WTC11 (cell line): ENCODE data around the gene ESX1. TPM values are rescaled to one million over a fixed set of nuclear protein-coding genes. Genes with fewer than 3 reads are reported as not detected.
A peak's percentile ranks its signal among the peaks of the same experiment; 100 is the strongest.

Experiments
- ATAC-seq: fragments of 200-7000 bp; cut with Tn5 transposase; 2 replicates; pipeline ENCODE4 v1.10.0; 2021; ENCODE audit warnings: mild to moderate bottlenecking, moderate library complexity
- CTCF ChIA-PET: fragments of 300-600 bp; sonication (Branson Sonifier 250); formaldehyde crosslinking; loops from one replicate; lab custom pipeline; 2021; ENCODE audit warnings: antibody characterized with exemption; lab: Charles Lee
- POLR2A ChIA-PET: fragments of 350-600 bp; sonication (Branson Sonifier 250); formaldehyde crosslinking; loops from one replicate; lab custom pipeline; 2021; ENCODE audit warnings: antibody characterized with exemption; lab: Charles Lee
- DNase-seq: peaks from one replicate; pipeline ENCODE4 v3.0.0; 2021; ENCODE audit warnings: low spot score
- H3K27ac Mint-ChIP-seq: 2 replicates; pipeline ENCODE4 v1.8.0; 2021; ENCODE audit warnings: mixed read lengths
- H3K27me3 Mint-ChIP-seq: 2 replicates; pipeline ENCODE4 v1.8.0; 2021; ENCODE audit warnings: low read depth, mild to moderate bottlenecking, moderate library complexity, mixed read lengths
- H3K36me3 Mint-ChIP-seq: 2 replicates; pipeline ENCODE4 v1.8.0; 2021; ENCODE audit warnings: mixed read lengths
- H3K4me1 Mint-ChIP-seq: 2 replicates; pipeline ENCODE4 v1.8.0; 2022; ENCODE audit warnings: mixed read lengths
- H3K4me3 Mint-ChIP-seq: 2 replicates; pipeline ENCODE4 v1.8.0; 2021; ENCODE audit warnings: mild to moderate bottlenecking, moderate library complexity, mixed read lengths
- H3K9me3 Mint-ChIP-seq: 2 replicates; pipeline ENCODE4 v1.8.0; 2021; ENCODE audit warnings: mixed read lengths
- CDX4 ChIP-seq: fragments of 250-450 bp; sonication (Bioruptor Pico); IDR thresholded peaks from 2 replicates; pipeline ENCODE4 v1.9.0; 2021; ENCODE audit warnings: moderate library complexity, mild to moderate bottlenecking, inconsistent platforms, borderline replicate concordance
- CREM ChIP-seq: sonication (generic); formaldehyde crosslinking; IDR thresholded peaks from 2 replicates; pipeline ENCODE4 v1.8.1; 2022; ENCODE audit warnings: mild to moderate bottlenecking, missing genetic modification reagents, moderate library complexity
- ELF4 ChIP-seq: sonication (generic); formaldehyde crosslinking; IDR thresholded peaks from 2 replicates; pipeline ENCODE4 v1.8.1; 2022; ENCODE audit warnings: low read depth, mild to moderate bottlenecking, moderate library complexity, missing genetic modification reagents
- FOXJ3 ChIP-seq: sonication (generic); formaldehyde crosslinking; IDR thresholded peaks from 2 replicates; pipeline ENCODE4 v1.9.0; 2021; ENCODE audit warnings: missing genetic modification reagents, mild to moderate bottlenecking, borderline replicate concordance
- GTF2I ChIP-seq: fragments of 250-450 bp; sonication (Bioruptor Pico); conservative IDR thresholded peaks from 2 replicates; pipeline ENCODE4 v1.4.0; 2021; ENCODE audit warnings: mild to moderate bottlenecking
- KAT7 ChIP-seq: sonication (generic); formaldehyde crosslinking; IDR thresholded peaks from 2 replicates; pipeline ENCODE4 v1.8.1; 2023; ENCODE audit warnings: missing genetic modification reagents, mild to moderate bottlenecking, borderline replicate concordance
- MYBL2 ChIP-seq: sonication (generic); formaldehyde crosslinking; IDR thresholded peaks from 2 replicates; pipeline ENCODE4 v1.8.1; 2023; ENCODE audit warnings: mild to moderate bottlenecking, moderate library complexity, missing genetic modification reagents
- NFATC4 ChIP-seq: fragments of 250-450 bp; sonication (Bioruptor Pico); IDR thresholded peaks from 2 replicates; pipeline ENCODE4 v1.9.0; 2021; ENCODE audit warnings: mild to moderate bottlenecking
- NR3C1 ChIP-seq: sonication (generic); formaldehyde crosslinking; conservative IDR thresholded peaks from 2 replicates; pipeline ENCODE4 v1.8.1; 2023; ENCODE audit warnings: low read depth, mild to moderate bottlenecking, missing genetic modification reagents
- OVOL2 ChIP-seq: fragments of 250-450 bp; sonication (Bioruptor Pico); IDR thresholded peaks from 2 replicates; pipeline ENCODE4 v1.9.0; 2021; ENCODE audit warnings: mild to moderate bottlenecking, borderline replicate concordance
- SP1 ChIP-seq: sonication (generic); formaldehyde crosslinking; conservative IDR thresholded peaks from 2 replicates; pipeline ENCODE4 v1.8.1; 2022; ENCODE audit warnings: missing genetic modification reagents
- TCF7 ChIP-seq: sonication (generic); formaldehyde crosslinking; IDR thresholded peaks from 2 replicates; pipeline ENCODE4 v1.8.0; 2022; ENCODE audit warnings: mild to moderate bottlenecking, low read depth, missing genetic modification reagents, moderate library complexity
- TEAD1 ChIP-seq: sonication (generic); formaldehyde crosslinking; IDR thresholded peaks from 2 replicates; pipeline ENCODE4 v1.8.0; 2022; ENCODE audit warnings: mild to moderate bottlenecking, missing genetic modification reagents
- ZNF121 ChIP-seq: sonication (generic); formaldehyde crosslinking; IDR thresholded peaks from 2 replicates; pipeline ENCODE4 v1.8.0; 2023; ENCODE audit warnings: missing genetic modification reagents
- ZNF138 ChIP-seq: sonication (generic); formaldehyde crosslinking; conservative IDR thresholded peaks from 2 replicates; pipeline ENCODE4 v1.8.1; 2022; ENCODE audit warnings: mild to moderate bottlenecking, moderate library complexity, missing genetic modification reagents
- ZNF396 ChIP-seq: fragments of 250-450 bp; sonication (Bioruptor Pico); IDR thresholded peaks from 2 replicates; pipeline ENCODE4 v1.8.0; 2021; ENCODE audit warnings: mild to moderate bottlenecking, moderate library complexity, borderline replicate concordance
- ZNF532 ChIP-seq: fragments of 250-450 bp; sonication (Bioruptor Pico); IDR thresholded peaks from 2 replicates; pipeline ENCODE4 v1.9.0; 2021; ENCODE audit warnings: mild to moderate bottlenecking, borderline replicate concordance
- total RNA-seq: library from RNA; stranded (reverse); gene quantifications from 3 replicates; pipeline ENCODE4 v1.2.3, GENCODE V29; 2021
- TF ChIP-seq, protein P1 (sequence below): sonication (generic); formaldehyde crosslinking; IDR thresholded peaks from 2 replicates; pipeline ENCODE4 v1.8.1; 2023; ENCODE audit warnings: mild to moderate bottlenecking, missing genetic modification reagents, borderline replicate concordance
- TF ChIP-seq, protein P2 (sequence below): fragments of 250-450 bp; sonication (Bioruptor Pico); conservative IDR thresholded peaks from 2 replicates; pipeline ENCODE4 v1.9.0; 2021; ENCODE audit warnings: mild to moderate bottlenecking

ESX1 gene
- total RNA-seq, 1 experiment from 2014 or later: not detected

DNA sequence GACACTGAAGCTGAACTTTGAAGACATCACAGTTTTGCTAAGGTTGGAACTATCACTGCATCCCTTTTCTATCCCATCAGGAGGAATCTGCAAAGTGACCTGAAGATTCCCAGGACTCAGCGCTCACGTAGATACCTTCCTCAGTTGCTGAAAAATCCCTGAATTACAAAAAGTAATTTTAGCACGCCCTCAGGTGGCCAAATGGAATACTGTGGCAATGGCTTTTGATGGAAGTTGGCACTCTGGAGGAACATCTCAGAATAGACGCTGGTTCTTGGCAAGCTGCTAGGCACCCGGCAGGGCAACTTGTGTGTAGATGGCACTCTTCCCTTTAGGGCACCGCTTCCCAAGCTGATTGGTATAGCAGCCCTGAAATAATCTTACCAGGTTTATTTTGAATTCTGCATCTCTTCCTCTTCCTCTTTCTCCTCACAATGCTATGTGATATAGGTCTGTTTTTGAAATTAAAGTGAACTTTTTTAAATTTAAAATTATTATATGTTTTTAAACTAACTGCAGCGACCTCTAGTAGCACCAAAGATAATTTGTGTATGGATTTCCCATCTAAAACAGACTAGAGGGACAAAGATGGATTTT lies 16.3 kb upstream of the ESX1 start (continued):
- no peak for TF ChIP-seq ZNF138 (CRISPR knock-in tag)
- TF ChIP-seq TEAD1 (CRISPR knock-in tag): no peak

DNA sequence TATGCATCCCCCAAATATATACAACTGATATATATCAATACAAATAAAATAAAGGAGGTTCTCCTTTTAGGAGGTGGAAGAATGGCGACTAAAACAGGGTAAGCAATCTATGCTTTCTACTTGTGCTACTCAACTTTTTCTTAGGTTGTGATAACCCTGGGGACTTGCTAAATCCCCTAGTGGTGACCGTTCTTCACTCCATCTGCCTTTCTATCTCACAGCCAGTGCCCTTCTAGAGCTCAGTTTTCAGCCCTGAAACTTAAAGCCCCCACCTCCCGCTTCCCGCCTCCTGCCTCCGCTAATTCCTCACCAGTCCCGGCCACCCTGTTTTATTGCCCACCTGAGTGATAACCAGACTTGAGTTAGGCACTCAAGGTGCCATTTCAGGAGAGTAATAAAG lies 15.5 kb upstream of the ESX1 start:
- DNase-seq (no peak), ATAC-seq (peak; percentile 71)
- 0 out of 2 replicates have a peak overlapping the region, but pooled peaks have one; percentile 30 for H3K4me3 Mint-ChIP-seq
- no peaks in the 10 kb centered on the region for H3K36me3 Mint-ChIP-seq
- no peak overlapping the region for H3K27ac Mint-ChIP-seq
- peaks cover 55% of the 10 kb centered on the region for H3K27me3 Mint-ChIP-seq
- H3K9me3 Mint-ChIP-seq: no peaks in the 10 kb centered on the region
- peaks cover 3% of the 10 kb centered on the region; the same call in 1 of the 2 replicates for H3K4me1 Mint-ChIP-seq
- POLR2A ChIA-PET: no interaction called here
- no peak for TF ChIP-seq GTF2I (CRISPR knock-in tag)
- TF ChIP-seq ZNF396 (CRISPR knock-in tag): no peak
- TF ChIP-seq MYBL2: no peak
- no peak for TF ChIP-seq TCF7 (CRISPR knock-in tag)
- no peak for TF ChIP-seq FOXJ3 (CRISPR knock-in tag)
- TF ChIP-seq OVOL2: no peak
- no peak for TF ChIP-seq ELF4 (CRISPR knock-in tag)
- no peak for TF ChIP-seq ZNF121
- no peak for TF ChIP-seq SP1 (CRISPR knock-in tag)
- no peak for TF ChIP-seq KAT7 (CRISPR knock-in tag)
- no peak for TF ChIP-seq CREM (CRISPR knock-in tag)
- no peak for TF ChIP-seq NFATC4
- TF ChIP-seq, protein P1, sequence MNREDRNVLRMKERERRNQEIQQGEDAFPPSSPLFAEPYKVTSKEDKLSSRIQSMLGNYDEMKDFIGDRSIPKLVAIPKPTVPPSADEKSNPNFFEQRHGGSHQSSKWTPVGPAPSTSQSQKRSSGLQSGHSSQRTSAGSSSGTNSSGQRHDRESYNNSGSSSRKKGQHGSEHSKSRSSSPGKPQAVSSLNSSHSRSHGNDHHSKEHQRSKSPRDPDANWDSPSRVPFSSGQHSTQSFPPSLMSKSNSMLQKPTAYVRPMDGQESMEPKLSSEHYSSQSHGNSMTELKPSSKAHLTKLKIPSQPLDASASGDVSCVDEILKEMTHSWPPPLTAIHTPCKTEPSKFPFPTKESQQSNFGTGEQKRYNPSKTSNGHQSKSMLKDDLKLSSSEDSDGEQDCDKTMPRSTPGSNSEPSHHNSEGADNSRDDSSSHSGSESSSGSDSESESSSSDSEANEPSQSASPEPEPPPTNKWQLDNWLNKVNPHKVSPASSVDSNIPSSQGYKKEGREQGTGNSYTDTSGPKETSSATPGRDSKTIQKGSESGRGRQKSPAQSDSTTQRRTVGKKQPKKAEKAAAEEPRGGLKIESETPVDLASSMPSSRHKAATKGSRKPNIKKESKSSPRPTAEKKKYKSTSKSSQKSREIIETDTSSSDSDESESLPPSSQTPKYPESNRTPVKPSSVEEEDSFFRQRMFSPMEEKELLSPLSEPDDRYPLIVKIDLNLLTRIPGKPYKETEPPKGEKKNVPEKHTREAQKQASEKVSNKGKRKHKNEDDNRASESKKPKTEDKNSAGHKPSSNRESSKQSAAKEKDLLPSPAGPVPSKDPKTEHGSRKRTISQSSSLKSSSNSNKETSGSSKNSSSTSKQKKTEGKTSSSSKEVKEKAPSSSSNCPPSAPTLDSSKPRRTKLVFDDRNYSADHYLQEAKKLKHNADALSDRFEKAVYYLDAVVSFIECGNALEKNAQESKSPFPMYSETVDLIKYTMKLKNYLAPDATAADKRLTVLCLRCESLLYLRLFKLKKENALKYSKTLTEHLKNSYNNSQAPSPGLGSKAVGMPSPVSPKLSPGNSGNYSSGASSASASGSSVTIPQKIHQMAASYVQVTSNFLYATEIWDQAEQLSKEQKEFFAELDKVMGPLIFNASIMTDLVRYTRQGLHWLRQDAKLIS (CRISPR knock-in tag): no peak
- TF ChIP-seq CDX4 (CRISPR knock-in tag): no peak
- TF ChIP-seq NR3C1: no peak
- TF ChIP-seq ZNF532 (CRISPR knock-in tag): no peak
- TF ChIP-seq, protein P2, sequence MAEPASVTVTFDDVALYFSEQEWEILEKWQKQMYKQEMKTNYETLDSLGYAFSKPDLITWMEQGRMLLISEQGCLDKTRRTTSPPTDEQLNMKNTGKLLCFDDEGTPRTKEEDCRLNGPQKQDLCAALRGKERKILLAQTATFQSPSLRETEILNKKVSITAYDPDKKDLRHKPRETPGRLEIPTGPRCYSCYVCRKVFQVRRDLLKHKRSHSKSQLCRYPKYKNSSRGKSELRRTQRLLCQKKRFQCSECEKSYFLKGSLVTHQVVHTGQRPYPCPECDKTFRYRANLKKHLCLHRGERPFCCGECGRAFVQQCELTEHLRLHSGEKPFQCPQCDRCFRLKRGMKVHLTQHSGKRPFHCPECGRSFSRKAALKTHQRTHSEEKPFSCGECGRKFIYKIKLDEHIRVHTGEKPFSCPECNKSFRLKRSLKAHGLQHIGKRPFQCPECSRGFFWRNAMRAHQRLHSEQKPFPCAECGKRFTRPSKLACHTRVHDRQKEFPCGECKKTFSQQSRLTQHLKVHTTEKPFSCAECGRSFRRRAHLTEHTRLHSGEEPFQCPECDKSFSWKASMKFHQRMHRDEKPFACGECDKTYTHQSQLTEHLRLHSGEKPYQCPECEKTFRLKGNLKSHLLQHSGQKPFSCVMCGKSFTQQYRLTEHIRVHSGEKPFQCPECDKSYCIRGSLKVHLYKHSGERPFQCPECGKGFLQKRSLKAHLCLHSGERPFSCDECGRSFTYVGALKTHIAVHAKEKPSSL: no peak
- CTCF ChIA-PET: interaction anchor here (0.7 to 1.7 kb wide), 21 partner anchors 9 to 223 kb away, joined by 3 to 40 read pairs (median 3); partner anchors contain the start of genes FAM199X and SLC25A53
